H1 (cell line): Measurements from ENCODE around the gene NR1H2. TPM values are rescaled to one million over a fixed set of nuclear protein-coding genes. Genes with fewer than 3 reads are reported as not detected.
A peak's percentile ranks its signal among the peaks of the same experiment; 100 is the strongest.

Experiments used
- CTCF ChIA-PET: fragments of 300-600 bp; sonication (Branson Sonifier 250); formaldehyde crosslinking; loops from one replicate; lab custom pipeline; 2021; ENCODE audit not compliant: partially characterized antibody; lab: Charles Lee
- POLR2A ChIA-PET: fragments of 300-600 bp; sonication (Branson Sonifier 250); formaldehyde crosslinking; loops from one replicate; lab custom pipeline; 2021; ENCODE audit warnings: inconsistent platforms; ENCODE audit not compliant: partially characterized antibody; lab: Charles Lee
- DNase-seq, 2 experiments: peaks; one replicate each; pipeline versions ENCODE4 v3.0.0 to v3.0.0-alpha.2; 2010 to 2022; ENCODE audit warnings: low spot score in 2 of 2, low read depth in 1 of 2, mixed read lengths in 1 of 2
- FAIRE-seq: peaks from 2 replicates; lab custom pipeline; 2011; peaks lifted over from hg19 to GRCh38; lab: Jason Lieb, UNC
- H2AFZ ChIP-seq: 2 replicates; pipeline ENCODE4 v1.8.1; 2012; ENCODE audit warnings: low read length, inconsistent platforms
- H2AK5ac ChIP-seq: 2 replicates; pipeline ENCODE4 v1.6.1; 2013; ENCODE audit warnings: low read depth, low read length
- H2BK120ac ChIP-seq: replicated peaks from 2 replicates; pipeline ENCODE3; 2013; ENCODE audit warnings: low read depth, low read length, inconsistent platforms
- H2BK12ac ChIP-seq: 2 replicates; pipeline ENCODE4 v1.6.1; 2013; ENCODE audit warnings: low read depth, low read length
- H2BK15ac ChIP-seq: 2 replicates; pipeline ENCODE4 v1.6.1; 2013; ENCODE audit warnings: low read length
- H2BK20ac ChIP-seq: 2 replicates; pipeline ENCODE4 v1.6.1; 2013; ENCODE audit warnings: low read length
- H2BK5ac ChIP-seq: 2 replicates; pipeline ENCODE4 v1.6.1; 2013; ENCODE audit warnings: low read depth, low read length
- H3K14ac ChIP-seq: 2 replicates; pipeline ENCODE4 v1.6.1; 2013; ENCODE audit warnings: inconsistent platforms; ENCODE audit not compliant: insufficient read length
- H3K18ac ChIP-seq: 2 replicates; pipeline ENCODE4 v1.6.1; 2013; ENCODE audit warnings: low read length; ENCODE audit errors: extremely low read depth
- H3K23ac ChIP-seq: 2 replicates; pipeline ENCODE4 v1.6.1; 2013; ENCODE audit warnings: inconsistent platforms; ENCODE audit not compliant: insufficient read length
- H3K23me2 ChIP-seq: 2 replicates; pipeline ENCODE4 v1.6.1; 2013; ENCODE audit warnings: low read depth, low read length
- H3K27ac ChIP-seq: 2 replicates; pipeline ENCODE4 v1.6.1; 2011; ENCODE audit warnings: low read depth, low read length, inconsistent platforms
- H3K27me3 ChIP-seq, 4 experiments: replicated peaks in 1 of 4; 1 replicate in 1 of 4; 2 replicates in 3 of 4; pipeline versions ENCODE4 v1.6.1 to v1.8.1; 2011 to 2013; ENCODE audit warnings: low read length in 3 of 4, mild to moderate bottlenecking in 3 of 4, inconsistent platforms in 2 of 4, mixed read lengths in 2 of 4, moderate library complexity in 1 of 4; ENCODE audit not compliant: control insufficient read depth in 3 of 4, insufficient read depth in 3 of 4; ENCODE audit errors: extremely low read depth in 1 of 4
- H3K36me3 ChIP-seq, 4 experiments: 2 replicates each; pipeline versions ENCODE4 v1.6.1 to v1.8.1; 2011 to 2013; ENCODE audit warnings: mild to moderate bottlenecking in 4 of 4, low read length in 3 of 4, moderate library complexity in 2 of 4, control low read depth in 1 of 4, inconsistent platforms in 1 of 4; ENCODE audit not compliant: insufficient read depth in 4 of 4, control insufficient read depth in 2 of 4
- H3K4ac ChIP-seq: replicated peaks from 2 replicates; pipeline ENCODE3; 2013; ENCODE audit warnings: low read length, low read depth, mixed read lengths, inconsistent platforms; ENCODE audit not compliant: insufficient read length
- H3K4me1 ChIP-seq, 4 experiments: replicated peaks in 1 of 4; 1 replicate in 1 of 4; 2 replicates in 3 of 4; pipeline versions ENCODE4 v1.6.1 to v1.8.1; 2011 to 2013; ENCODE audit warnings: low read length in 3 of 4, inconsistent platforms in 2 of 4, mixed read lengths in 1 of 4; ENCODE audit not compliant: insufficient read depth in 4 of 4, control insufficient read depth in 3 of 4
- H3K4me2 ChIP-seq, 2 experiments: 2 replicates each; pipeline versions ENCODE4 v1.6.1 to v1.8.1; 2011 to 2013; ENCODE audit warnings: low read depth in 2 of 2, low read length in 2 of 2, control low read depth in 1 of 2, inconsistent platforms in 1 of 2, mild to moderate bottlenecking in 1 of 2; ENCODE audit not compliant: insufficient read depth in 1 of 2
- H3K4me3 ChIP-seq, 4 experiments: fragments of 200-600, 300-600 bp in 1 of 4; sonication (generic), shearing (Covaris generic), sonication (Bioruptor Twin) in 1 of 4; 2 replicates each; pipeline versions ENCODE4 v1.5.1 to v1.8.1; 2011 to 2016; ENCODE audit warnings: low read length in 4 of 4, low read depth in 3 of 4, control low read depth in 2 of 4, inconsistent platforms in 2 of 4, mild to moderate bottlenecking in 2 of 4, mixed read lengths in 1 of 4, moderate library complexity in 1 of 4; ENCODE audit not compliant: insufficient read depth in 2 of 4; ENCODE audit errors: extremely low read depth in 1 of 4
- H3K56ac ChIP-seq: replicated peaks from 2 replicates; pipeline ENCODE3; 2013; ENCODE audit warnings: low read depth, mild to moderate bottlenecking, mixed read lengths, low read length, inconsistent platforms; ENCODE audit not compliant: insufficient read length
- H3K79me1 ChIP-seq: 2 replicates; pipeline ENCODE4 v1.6.1; 2013; ENCODE audit warnings: low read depth, low read length, control low read depth
- H3K79me2 ChIP-seq, 2 experiments: 2 replicates each; pipeline versions ENCODE4 v1.6.1 to v1.8.1; 2012 to 2013; ENCODE audit warnings: low read length in 2 of 2, mild to moderate bottlenecking in 2 of 2, inconsistent platforms in 1 of 2; ENCODE audit not compliant: insufficient read depth in 2 of 2, control insufficient read depth in 1 of 2
- H3K9ac ChIP-seq, 4 experiments: replicated peaks in 1 of 4; 1 replicate in 1 of 4; 2 replicates in 3 of 4; pipeline versions ENCODE4 v1.6.1 to v1.8.1; 2011 to 2013; ENCODE audit warnings: low read depth in 3 of 4, low read length in 3 of 4, control low read depth in 2 of 4, mild to moderate bottlenecking in 2 of 4, moderate library complexity in 2 of 4, inconsistent platforms in 1 of 4; ENCODE audit errors: extremely low read depth in 1 of 4
- H3K9me3 ChIP-seq, 2 experiments: 2 replicates each; pipeline versions ENCODE4 v1.6.1 to v1.8.1; 2012 to 2013; ENCODE audit warnings: mild to moderate bottlenecking in 2 of 2, moderate library complexity in 2 of 2, control low read depth in 1 of 2, inconsistent platforms in 1 of 2, low read depth in 1 of 2, low read length in 1 of 2, mixed read lengths in 1 of 2; ENCODE audit not compliant: insufficient read depth in 2 of 2
- H4K20me1 ChIP-seq, 2 experiments: replicated peaks in 1 of 2; 2 replicates each; pipeline versions ENCODE3 to v1.8.1; 2011 to 2013; ENCODE audit warnings: inconsistent platforms in 2 of 2, low read length in 2 of 2, mild to moderate bottlenecking in 1 of 2; ENCODE audit not compliant: insufficient read depth in 2 of 2, control insufficient read depth in 1 of 2
- H4K5ac ChIP-seq: 2 replicates; pipeline ENCODE4 v1.6.1; 2013; ENCODE audit warnings: low read length, low read depth, mixed read lengths, inconsistent platforms; ENCODE audit not compliant: insufficient read length
- H4K8ac ChIP-seq: 2 replicates; pipeline ENCODE4 v1.8.0; 2013; ENCODE audit warnings: mild to moderate bottlenecking, moderate library complexity, low read length, inconsistent platforms; ENCODE audit not compliant: insufficient read depth; ENCODE audit errors: extremely low read depth
- H4K91ac ChIP-seq: replicated peaks from 2 replicates; pipeline ENCODE3; 2013; ENCODE audit warnings: low read length, mixed read lengths, inconsistent platforms; ENCODE audit not compliant: insufficient read length
- EGR1 ChIP-seq: IDR thresholded peaks from 2 replicates; pipeline ENCODE4 v1.6.1; 2011; ENCODE audit warnings: low read depth, low read length, borderline replicate concordance
- HDAC2 ChIP-seq, 2 experiments: fragments of 300-600 bp in 1 of 2; sonication (generic) in 1 of 2; IDR thresholded peaks; 2 replicates each; pipeline ENCODE4 v1.6.1; 2011 to 2012; ENCODE audit warnings: low read depth in 2 of 2, low read length in 2 of 2, mild to moderate bottlenecking in 2 of 2, moderate library complexity in 2 of 2, borderline replicate concordance in 1 of 2, inconsistent platforms in 1 of 2
- KDM1A ChIP-seq: fragments of 200-600, 300-600 bp; sonication (generic); IDR thresholded peaks from 2 replicates; pipeline ENCODE4 v1.7.1; 2016; ENCODE audit warnings: mild to moderate bottlenecking, low read length, borderline replicate concordance
- NRF1 ChIP-seq: IDR thresholded peaks from 2 replicates; pipeline ENCODE4 v1.6.1; 2011; ENCODE audit warnings: mild to moderate bottlenecking, low read depth, low read length, improper control_type of control experiment
- RBBP5 ChIP-seq: IDR thresholded peaks from 2 replicates; pipeline ENCODE4 v1.7.1; 2012; ENCODE audit warnings: low read depth, mild to moderate bottlenecking, inconsistent platforms, low read length, moderate library complexity, borderline replicate concordance
- TAF7 ChIP-seq: optimal IDR thresholded peaks from 2 replicates; pipeline ENCODE3; 2011; ENCODE audit warnings: low read depth, mild to moderate bottlenecking, inconsistent platforms, low read length, moderate library complexity, borderline replicate concordance
- YY1 ChIP-seq: IDR thresholded peaks from 2 replicates; pipeline ENCODE4 v1.6.1; 2011; ENCODE audit warnings: low read depth, mild to moderate bottlenecking, low read length
- WGBS, 2 experiments: shearing (Covaris generic) in 1 of 2; methylation state at CpG; one replicate each; pipeline versions ENCODE4 v1.1.6 to v1.1.7; 2013 to 2015; ENCODE audit warnings: low lambda C conversion rate in 2 of 2, mixed read lengths in 2 of 2, inconsistent platforms in 1 of 2, low coverage in 1 of 2, missing lambda C conversion rate in 1 of 2; ENCODE audit not compliant: insufficient replicate concordance in 2 of 2, insufficient coverage in 1 of 2, insufficient read length in 1 of 2; ENCODE audit errors: extremely low coverage in 1 of 2, missing lambda C conversion rate in 1 of 2; 5-methylcytosine and 5-hydroxymethylcytosine counted together
- polyA plus RNA-seq, 7 experiments: library from polyadenylated mRNA; depleted of rRNA in 3 of 7; stranded (reverse) in 5 of 7; unstranded in 2 of 7; fragments of >200 nt in 5 of 7; fragments of 200-250 nt in 2 of 7; gene quantifications; 1 replicate in 5 of 7; 2 replicates in 1 of 7; 4 replicates in 1 of 7; pipeline versions ENCODE4 v1.2.1 to v1.2.3, GENCODE V29; 2011 to 2013; ENCODE audit warnings: missing spikeins in 2 of 7, mixed read lengths in 2 of 7
- total RNA-seq: library from RNA; stranded (reverse); fragmentation: NEBNext Ultra II Directional; extraction: Animal tissue kit (Norgen Biotek cat#: 25700); gene quantifications from 2 replicates; pipeline ENCODE4 v1.2.1, GENCODE V29; 2021

The NR1H2 gene
- total and polyA plus RNA-seq, 2 of the 8 experiments (the other 6 are each of a cell fraction or from before 2014, with no cell fraction given) = 40.3 to 47.5 TPM

- peaks cover 0 to 6% of the 10 kb centered on the region in 2 experiments for H4K20me1 ChIP-seq
- peak overlapping the region; percentile 86; the same call in 1 of the 2 replicates for H2BK20ac ChIP-seq
- H2BK120ac ChIP-seq = no peak overlapping the region
- H3K79me1 ChIP-seq = peaks cover 2% of the 10 kb centered on the region; the same call in 1 of the 2 replicates
- peak overlapping the region; percentile 93 to 95 for H3K4me2 ChIP-seq
- peak overlapping the region; percentile 92; the same call in 1 of the 2 replicates for H2BK12ac ChIP-seq
- no peaks in the 10 kb centered on the region for H3K36me3 ChIP-seq
- no peak overlapping the region for H3K23ac ChIP-seq
- TF ChIP-seq RBBP5 (0 out of 2 replicates have a peak, but pooled peaks have one; percentile 18), YY1 (0 out of 2 replicates have a peak, but pooled peaks have one; percentile 35), TAF7 (no peak), KDM1A (0 out of 2 replicates have a peak, but pooled peaks have one; percentile 23), EGR1 (0 out of 2 replicates have a peak, but pooled peaks have one; percentile 59), NRF1 (no peak), HDAC2 (IDR thresholded peaks at IDR 0.05; ENCODE audit: borderline replicate concordance in 1 of 2, low read depth in 2 of 2, low read length in 2 of 2) (0 out of 4 replicates have a peak, but pooled peaks of 1 of the 2 experiments have one; percentile 7)
- TF ChIP-seq, all 59 proteins: peak for 5
- Histone ChIP-seq H4K8ac (no peak overlapping the region), H3K14ac (no peak overlapping the region), H2AK5ac (no peak overlapping the region), H3K9me3 (no peaks in the 10 kb centered on the region), H3K56ac (no peak overlapping the region), H3K9ac (no peak overlapping the region), H3K4me3 (peak overlapping the region; percentile 39 to 67 (median 52)), H3K27ac (no peak overlapping the region), H3K4ac (no peak overlapping the region), H3K23me2 (peaks cover 12% of the 10 kb centered on the region; the same call in 1 of the 2 replicates), H2AFZ (no peak overlapping the region), H2BK5ac (peak overlapping the region; percentile 91; the same call in 1 of the 2 replicates), H4K91ac (no peak overlapping the region), H3K4me1 (peaks cover 0 to 19% (median 11%) of the 10 kb centered on the region in 4 experiments; a peak in 6 of 7 replicates), H4K5ac (no peak overlapping the region), H2BK15ac (peak overlapping the region; percentile 61; the same call in 1 of the 2 replicates), H3K27me3 (peaks cover 0 to 2% (median 0%) of the 10 kb centered on the region in 4 experiments; a peak in 1 of 7 replicates), H3K79me2 (no peaks in the 10 kb centered on the region), H3K18ac (peak overlapping the region; percentile 60; the same call in 1 of the 2 replicates)
- POLR2A ChIA-PET = interaction anchor here (0.8 to 2.8 kb wide), 11 partner anchors 8 to 51 kb away, joined by 3 to 16 read pairs (median 4); partner anchors contain the start of genes MYBPC2, NR1H2 and POLD1
- CTCF ChIA-PET = interaction anchor here (0.7 to 1.1 kb wide), 4 partner anchors 34 to 42 kb away, joined by 3 to 5 read pairs (median 3); no protein-coding TSS in a partner anchor
- WGBS, 2 experiments = 0% methylated on average over 4 of the region's 8 CpGs; no CpG with 5 or more reads in 1 of the 2 experiments
- peak in 1 of 2 experiments; percentile 75 for DNase-seq
- no peak for FAIRE-seq
Observed at GRCh38 chr19:50419580-50420035, 43.4 kb downstream of the NR1H2 start.
